Esophagus muscularis mucosa (tissue), 4 donors: Measurements from ENCODE around the gene SPATA13.

Source experiments
- CTCF ChIP-seq, 3 experiments: fragments of 200-600 bp in 2 of 3; fragments of 450-650 bp in 1 of 3; sonication (generic) in 2 of 3; IDR thresholded peaks; one replicate each; pipeline ENCODE4 v1.5.1; 2017 to 2019; ENCODE audit warnings: antibody characterized with exemption in 3 of 3, mild to moderate bottlenecking in 2 of 3, moderate library complexity in 1 of 3
- EP300 ChIP-seq: sonication (generic); formaldehyde crosslinking; IDR thresholded peaks from one replicate; pipeline ENCODE4 v1.6.1; 2017; ENCODE audit warnings: antibody characterized with exemption
- POLR2A ChIP-seq: fragments of 450-650 bp; IDR thresholded peaks from one replicate; pipeline ENCODE4 v1.6.1; 2017; ENCODE audit warnings: antibody characterized with exemption, moderate library complexity, mild to moderate bottlenecking, low read depth
- POLR2AphosphoS5 ChIP-seq, 2 donors: sonication (generic); formaldehyde crosslinking; IDR thresholded peaks; one replicate each; pipeline ENCODE4 v1.6.1; 2017; ENCODE audit warnings: antibody characterized with exemption in 2 of 2

DNA sequence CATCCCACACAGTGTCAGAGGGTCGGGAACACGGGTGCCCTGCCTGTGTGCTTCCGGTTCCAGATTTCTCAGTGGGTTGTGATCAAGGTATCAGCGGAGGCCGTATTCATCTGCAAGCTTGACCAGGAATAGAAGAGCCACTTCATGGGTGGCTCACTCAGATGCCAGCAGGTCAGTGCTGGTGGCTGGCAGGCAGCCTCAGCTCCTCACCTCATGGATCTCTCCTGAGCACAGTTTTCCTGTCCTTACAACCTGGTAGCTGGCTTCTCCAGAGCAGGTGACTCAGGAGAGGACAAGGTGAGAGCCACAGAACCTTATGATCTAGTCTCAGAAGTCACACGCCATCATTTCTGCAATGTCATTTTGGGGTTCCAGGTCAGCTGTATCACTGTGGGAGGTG lies 44.8 kb upstream of the SPATA13 start:
- no peak for TF ChIP-seq CTCF (IDR thresholded peaks at IDR 0.05)
- no peak for TF ChIP-seq POLR2A
- no peak for TF ChIP-seq POLR2AphosphoS5 (IDR thresholded peaks at IDR 0.05)
- no peak for TF ChIP-seq EP300
